Brain microvascular endothelial cell (primary cell): Measurements from ENCODE around the gene AFF3.

Source experiments
- DNase-seq: peaks from one replicate; pipeline ENCODE4 v3.0.0-alpha.2; 2020
- H3K27ac ChIP-seq: fragments of 250-450 bp; sonication (Bioruptor Pico); 2 replicates; pipeline ENCODE4 v1.5.1; 2020; ENCODE audit warnings: mild to moderate bottlenecking, moderate library complexity
- H3K27me3 ChIP-seq: fragments of 250-450 bp; sonication (Bioruptor Pico); replicated peaks from 2 replicates; pipeline ENCODE4 v1.5.1; 2020; ENCODE audit warnings: mild to moderate bottlenecking
- H3K36me3 ChIP-seq: fragments of 250-450 bp; sonication (Bioruptor Pico); replicated peaks from 2 replicates; pipeline ENCODE4 v1.5.1; 2020; ENCODE audit warnings: mild to moderate bottlenecking
- H3K4me3 ChIP-seq: 2 replicates; pipeline ENCODE4 v1.5.1; 2011; ENCODE audit warnings: low read depth, mild to moderate bottlenecking, control low read depth, low read length, moderate library complexity
- CTCF ChIP-seq: IDR thresholded peaks from 2 replicates; pipeline ENCODE4 v1.5.1; 2011; ENCODE audit warnings: low read depth, mild to moderate bottlenecking, moderate library complexity, low read length, control low read depth, inconsistent platforms; ENCODE audit errors: missing control alignments
- in situ Hi-C: cut with HindIII; loops from 2 replicates; pipeline ENCODE4 v1.10.0; 2017; ENCODE audit warnings: low sequenced_read_pairs, low pct_ligation_motif_present

AFF3 gene

GRCh38 chr2:99805930-99806476 is 336.4 kb downstream of the AFF3 start:
- Histone ChIP-seq H3K27me3 (no peaks in the 10 kb centered on the region), H3K36me3 (no peaks in the 10 kb centered on the region), H3K4me3 (no peak overlapping the region), H3K27ac (peak overlapping the region; percentile 39)
- DNase-seq = no peak
- no peak for TF ChIP-seq CTCF
- in situ Hi-C loops = no loop called here

- H3K27me3 ChIP-seq = no peaks in the 10 kb centered on the region
- TF ChIP-seq CTCF = no peak
- no peak overlapping the region for H3K4me3 ChIP-seq
- no peaks in the 10 kb centered on the region for H3K36me3 ChIP-seq
- no peak overlapping the region for H3K27ac ChIP-seq
- DNase-seq = no peak
- in situ Hi-C loops = no loop called here
Observed at GRCh38 chr2:99803846-99804245, 338.5 kb downstream of the AFF3 start.

- no peak for TF ChIP-seq CTCF
- no peaks in the 10 kb centered on the region for H3K36me3 ChIP-seq
- H3K27me3 ChIP-seq = no peaks in the 10 kb centered on the region
- H3K4me3 ChIP-seq = no peak overlapping the region
- no peak for DNase-seq
- in situ Hi-C loops = no loop called here
- no peak overlapping the region for H3K27ac ChIP-seq
Observed at GRCh38 chr2:99802734-99803133, 339.7 kb downstream of the AFF3 start.

- TF ChIP-seq CTCF = no peak
- Histone ChIP-seq H3K4me3 (no peak overlapping the region), H3K36me3 (no peaks in the 10 kb centered on the region), H3K27ac (no peak overlapping the region), H3K27me3 (no peaks in the 10 kb centered on the region)
- DNase-seq = no peak
- in situ Hi-C loops = no loop called here
Observed at GRCh38 chr2:99801327-99801901, 341.0 kb downstream of the AFF3 start.

GRCh38 chr2:99797475-99797874 is 344.9 kb downstream of the AFF3 start:
- no peak for TF ChIP-seq CTCF
- in situ Hi-C loops = no loop called here
- Histone ChIP-seq H3K27me3 (no peaks in the 10 kb centered on the region), H3K4me3 (no peak overlapping the region), H3K36me3 (no peaks in the 10 kb centered on the region), H3K27ac (no peak overlapping the region)
- DNase-seq = no peak

GRCh38 chr2:99794414-99794813 is 348.0 kb downstream of the AFF3 start:
- in situ Hi-C loops = no loop called here
- no peak overlapping the region for H3K27ac ChIP-seq
- no peak for DNase-seq
- TF ChIP-seq CTCF = no peak
- no peaks in the 10 kb centered on the region for H3K27me3 ChIP-seq
- H3K36me3 ChIP-seq = no peaks in the 10 kb centered on the region
- H3K4me3 ChIP-seq = no peak overlapping the region
